Measurements from ENCODE around the gene GNPAT. TPM values are rescaled to one million over a fixed set of nuclear protein-coding genes. Genes with fewer than 3 reads are reported as not detected.

The GNPAT gene
- total RNA-seq, 1 donor from 2014 or later = 49.0 TPM

- DNase-seq (ENCODE audit: low spot score) = no peak
- intact Hi-C loops (cut with DNase I) = no loop called here
Observed at GRCh38 chr1:231236208-231236591, 4.8 kb upstream of the GNPAT start.

DNA sequence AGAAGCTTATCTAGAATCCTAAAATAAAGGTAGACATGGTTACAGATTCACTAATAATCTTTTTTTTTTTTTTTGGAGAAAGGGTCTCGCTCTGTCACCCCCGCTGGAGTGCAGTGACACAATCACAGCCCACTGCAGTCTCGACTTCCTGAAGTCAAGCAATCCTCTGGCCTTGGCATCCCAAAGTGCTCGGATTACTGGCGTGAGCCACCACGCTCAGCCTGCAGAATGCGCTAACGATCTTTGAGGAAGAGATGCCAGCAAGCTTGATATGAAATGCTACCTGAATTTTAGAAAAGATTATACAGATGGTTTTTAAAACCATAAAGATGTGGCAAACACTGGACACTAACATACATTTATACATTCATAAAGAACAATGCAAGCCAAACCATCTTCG lies 4.1 kb upstream of the GNPAT start:
- intact Hi-C loops (cut with DNase I) = no loop called here
- no peak for DNase-seq (ENCODE audit: low spot score)

DNA sequence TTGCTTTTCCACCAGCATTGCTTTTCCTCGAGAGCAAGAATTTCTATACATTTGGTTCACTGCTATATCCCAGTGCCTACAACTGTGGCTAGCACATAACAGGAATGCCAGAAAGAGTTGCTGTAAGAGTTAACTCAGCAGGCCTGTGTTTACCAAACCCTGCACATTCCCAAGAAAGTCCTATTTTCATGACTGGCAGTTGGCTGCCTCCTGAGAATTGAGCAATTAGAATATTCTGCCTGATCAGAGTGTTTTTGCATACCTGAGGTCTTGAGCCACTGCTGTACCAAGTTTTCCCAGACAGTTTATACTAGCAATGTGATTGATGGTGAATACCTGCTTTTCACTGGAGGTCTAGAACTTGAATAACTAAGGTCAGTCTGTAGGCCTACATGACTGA lies 2.7 kb upstream of the GNPAT start:
- intact Hi-C loops (cut with DNase I) = no loop called here
- DNase-seq (ENCODE audit: low spot score) = no peak

GRCh38 chr1:231240531-231240882 lies 505 bp upstream of the GNPAT start:
- DNase-seq (ENCODE audit: low spot score) = no peak
- intact Hi-C loops (cut with DNase I) = loop anchor here (5.0 kb wide), 1 partner anchor 97 kb away; the partner anchor contains the start of genes EXOC8 and SPRTN

DNA sequence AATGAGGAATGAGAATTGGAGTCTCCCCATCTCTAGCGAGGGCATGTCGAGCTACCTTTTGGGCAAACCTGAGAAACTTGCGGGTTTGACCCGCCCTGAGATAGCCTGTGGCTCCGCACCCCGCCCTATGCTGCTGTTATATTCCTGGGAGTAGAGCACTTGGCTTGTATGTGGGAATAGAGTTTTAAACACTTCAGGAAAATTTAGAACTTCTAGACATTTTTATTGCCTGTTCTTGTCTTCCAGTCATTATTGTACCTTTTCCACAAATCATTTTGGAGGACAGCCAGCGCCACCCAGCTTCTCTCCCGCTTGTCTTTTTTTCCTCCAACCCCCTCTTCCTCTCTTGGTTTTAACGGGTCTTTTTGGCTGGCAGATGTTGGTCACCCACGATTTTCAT lies 738 bp downstream of the GNPAT start:
- intact Hi-C loops (cut with DNase I) = loop anchor here (5.0 kb wide), 1 partner anchor 96 kb away; the partner anchor contains the start of genes EXOC8 and SPRTN
- no peak for DNase-seq (ENCODE audit: low spot score)

DNA sequence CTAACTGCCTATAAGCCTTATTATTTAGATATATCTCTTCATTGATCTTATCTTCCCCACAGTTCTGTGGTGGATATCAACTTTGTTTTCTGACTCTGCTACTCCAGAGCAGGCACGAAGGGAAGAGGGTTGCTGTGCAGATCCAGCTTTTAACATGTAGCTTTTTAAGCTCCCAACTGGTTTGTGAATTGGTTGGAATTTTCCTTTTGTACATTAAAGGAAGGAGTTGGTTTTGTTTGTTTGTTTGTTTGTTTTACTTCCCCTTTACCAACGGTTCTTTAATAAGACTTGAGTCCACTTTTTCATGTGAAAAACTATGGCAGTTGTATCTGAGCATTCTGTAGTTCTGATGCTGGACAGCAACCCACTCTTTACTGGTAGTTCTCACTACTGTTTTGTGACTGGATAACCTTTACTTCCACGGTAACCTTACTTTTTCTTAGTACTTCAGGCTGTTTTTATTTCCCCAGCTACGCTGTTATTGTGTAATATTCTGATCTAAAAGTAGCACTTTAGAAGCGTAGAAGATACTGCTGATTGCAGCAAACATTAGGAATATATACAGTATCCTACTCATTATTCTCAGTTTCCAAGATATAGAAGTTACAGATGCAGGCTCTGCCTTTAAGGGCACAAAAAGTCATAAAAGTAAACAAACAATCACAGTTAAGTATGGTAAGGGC lies 1.6 kb downstream of the GNPAT start:
- intact Hi-C loops (cut with DNase I) = loop anchor here (5.0 kb wide), 1 partner anchor 95 kb away; the partner anchor contains the start of genes EXOC8 and SPRTN

DNA sequence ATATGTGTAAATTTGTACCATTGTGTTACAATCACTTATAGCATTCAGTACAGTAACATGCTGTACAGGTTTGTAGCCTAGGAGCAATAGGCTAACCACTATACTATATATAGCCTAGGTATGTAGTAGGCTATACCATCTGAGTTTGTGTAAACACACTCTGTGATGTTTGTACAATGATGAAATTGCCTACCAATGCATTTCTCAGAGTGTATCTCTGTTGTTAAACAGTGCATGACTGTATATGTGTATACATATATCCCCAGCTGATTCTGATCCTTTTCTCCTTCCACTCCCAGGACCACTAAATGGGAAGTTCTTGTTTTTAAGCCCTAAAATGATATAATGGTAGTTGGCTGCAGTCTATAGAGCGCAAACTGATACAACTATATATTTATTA lies 7.8 kb downstream of the GNPAT start:
- DNase-seq (ENCODE audit: low spot score) = no peak
- intact Hi-C loops (cut with DNase I) = no loop called here

More for the DNA sequence above, 1.6 kb downstream of the GNPAT start:
- no peak for DNase-seq (ENCODE audit: low spot score)

DNA sequence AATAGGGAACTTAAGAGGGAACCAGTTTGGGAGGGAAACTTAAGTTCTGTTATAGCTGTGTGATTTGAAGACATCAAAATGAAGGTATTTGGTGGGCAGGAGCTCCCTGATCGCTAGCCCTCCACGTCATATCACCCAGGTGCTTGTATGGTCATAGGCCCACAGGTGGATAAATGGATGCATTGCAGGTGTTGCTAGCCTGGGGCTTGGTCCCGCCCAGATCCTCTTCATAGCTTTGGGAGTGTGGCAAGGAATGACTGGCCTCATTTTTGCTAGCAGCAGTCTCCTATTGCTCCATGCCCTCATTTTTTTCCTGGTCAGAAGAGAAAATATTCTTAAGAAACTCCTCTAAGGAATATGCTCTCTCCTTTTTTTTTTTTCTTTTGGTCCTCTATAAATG lies 11.3 kb downstream of the GNPAT start:
- intact Hi-C loops (cut with DNase I) = no loop called here
- no peak for DNase-seq (ENCODE audit: low spot score)

DNA sequence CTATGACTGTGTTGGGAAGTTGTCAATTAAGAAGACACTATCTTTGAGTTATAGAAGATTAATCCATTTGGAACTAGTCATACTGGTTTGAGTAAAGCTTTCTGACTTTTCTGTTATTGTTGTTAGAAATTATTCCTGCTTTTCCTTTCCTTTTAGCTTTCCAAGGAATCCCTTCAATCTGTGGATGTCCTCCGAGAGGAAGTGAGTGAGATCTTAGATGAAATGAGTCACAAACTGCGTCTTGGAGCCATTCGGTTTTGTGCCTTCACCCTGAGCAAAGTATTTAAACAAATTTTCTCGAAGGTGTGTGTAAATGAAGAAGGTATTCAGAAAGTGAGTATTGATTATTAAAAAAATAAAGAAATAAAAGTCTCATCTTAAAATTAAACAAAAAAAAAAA lies 19.3 kb downstream of the GNPAT start:
- intact Hi-C loops (cut with DNase I) = no loop called here
- DNase-seq (ENCODE audit: low spot score) = no peak

DNA sequence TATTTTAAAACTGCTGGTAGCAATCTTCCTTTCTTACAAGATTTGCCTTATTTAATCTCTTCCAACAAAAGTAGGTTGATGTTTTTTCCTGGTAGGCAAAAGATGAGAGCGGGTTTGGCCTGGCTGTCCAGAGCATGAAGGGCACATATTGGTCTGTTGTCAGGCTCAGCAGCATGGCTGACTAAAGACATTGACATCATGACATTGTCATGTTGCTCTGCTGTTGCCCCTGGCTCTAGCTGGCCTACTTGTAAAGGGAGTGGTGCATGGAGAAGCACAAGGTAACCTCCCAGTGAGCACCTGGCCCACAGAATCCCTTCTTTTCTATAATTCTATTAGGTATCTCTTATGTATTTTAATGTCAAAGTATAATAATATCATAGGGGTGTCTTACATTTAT lies 23.6 kb downstream of the GNPAT start:
- no peak for DNase-seq (ENCODE audit: low spot score)
- intact Hi-C loops (cut with DNase I) = no loop called here

DNA sequence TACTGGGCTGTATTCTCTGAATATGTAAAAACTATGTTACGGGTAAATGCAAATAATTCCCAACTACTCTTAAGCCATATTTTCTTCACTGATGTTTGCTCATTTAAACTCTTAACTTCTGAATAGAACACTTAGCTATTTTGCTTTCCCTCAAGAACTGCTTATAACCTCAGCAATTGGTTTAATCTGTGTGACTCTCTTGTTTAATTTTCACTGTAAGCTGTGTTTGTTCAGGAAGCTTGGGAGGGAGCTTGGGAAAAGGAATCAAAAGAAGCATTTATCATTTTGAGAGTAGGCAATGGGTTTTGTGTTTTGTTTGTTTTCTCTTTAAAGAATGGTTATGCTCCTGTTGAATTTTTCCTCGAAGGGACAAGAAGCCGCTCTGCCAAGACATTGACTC lies 24.4 kb downstream of the GNPAT start:
- DNase-seq (ENCODE audit: low spot score) = no peak
- intact Hi-C loops (cut with DNase I) = no loop called here

GRCh38 chr1:231266811-231267322 lies 25.9 kb downstream of the GNPAT start:
- DNase-seq (ENCODE audit: low spot score) = no peak
- intact Hi-C loops (cut with DNase I) = no loop called here

DNA sequence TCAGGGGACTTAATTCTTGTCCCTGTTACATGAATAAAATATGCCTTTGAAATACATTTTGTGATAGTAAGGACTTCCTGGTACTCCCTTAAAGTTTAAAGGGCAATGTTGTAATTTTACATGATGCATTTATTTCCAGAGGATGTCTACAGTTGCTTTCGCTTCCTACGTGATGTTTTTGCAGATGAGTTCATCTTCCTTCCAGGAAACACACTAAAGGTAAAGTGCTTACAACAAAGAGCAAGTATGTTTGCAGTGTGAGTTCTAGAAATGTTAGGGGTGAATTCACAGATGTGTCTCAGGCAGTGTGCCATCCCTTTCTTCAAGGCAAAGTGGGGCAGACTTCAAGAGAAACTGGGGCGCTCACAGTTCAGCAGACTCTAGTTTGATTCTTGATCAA lies 31.2 kb downstream of the GNPAT start:
- intact Hi-C loops (cut with DNase I) = no loop called here
- DNase-seq (ENCODE audit: low spot score) = no peak

GRCh38 chr1:231272880-231273279 lies 31.9 kb downstream of the GNPAT start:
- DNase-seq (ENCODE audit: low spot score) = no peak
- intact Hi-C loops (cut with DNase I) = no loop called here

GRCh38 chr1:231274119-231274825 lies 33.3 kb downstream of the GNPAT start:
- DNase-seq (ENCODE audit: low spot score) = no peak
- intact Hi-C loops (cut with DNase I) = no loop called here

DNA sequence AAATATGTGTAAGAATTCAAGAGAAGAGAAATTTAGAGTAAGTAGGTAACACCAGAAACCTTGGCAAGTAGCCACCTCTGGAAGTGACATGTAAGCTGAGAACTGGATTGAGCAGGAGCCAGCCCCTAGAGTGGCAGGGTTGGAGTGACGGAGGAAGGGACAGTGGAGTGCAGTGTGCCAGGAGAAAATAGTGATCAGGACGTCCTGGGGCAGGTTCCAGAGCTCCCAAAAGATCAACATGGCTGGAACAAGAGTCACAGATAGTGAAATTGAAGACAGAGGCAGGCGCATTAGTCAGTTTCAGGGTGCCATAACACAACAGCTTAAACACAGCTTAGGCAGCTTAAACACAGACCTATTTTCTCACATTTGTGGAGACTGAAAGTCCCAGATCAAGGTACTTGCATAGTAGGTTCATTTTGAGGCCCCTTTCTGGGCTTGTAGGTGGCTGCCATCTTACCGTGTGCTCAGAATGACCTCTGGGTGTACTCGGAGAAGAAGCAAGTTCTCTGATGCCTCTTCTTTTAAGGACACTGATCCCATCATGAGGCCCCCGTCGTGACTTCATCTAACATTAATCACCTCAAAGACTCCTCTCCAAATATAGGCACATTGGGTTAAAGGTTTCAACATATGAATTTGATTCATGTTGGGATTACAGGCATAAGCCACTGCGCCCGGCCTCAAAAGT lies 37.2 kb downstream of the GNPAT start:
- intact Hi-C loops (cut with DNase I) = no loop called here
- DNase-seq (ENCODE audit: low spot score) = no peak

- intact Hi-C loops (cut with DNase I) = no loop called here
- DNase-seq (ENCODE audit: low spot score) = no peak
Observed at GRCh38 chr1:231279081-231279480, 38.1 kb downstream of the GNPAT start.

GRCh38 chr1:231279683-231280082 lies 38.7 kb downstream of the GNPAT start:
- no peak for DNase-seq (ENCODE audit: low spot score)
- intact Hi-C loops (cut with DNase I) = no loop called here

- intact Hi-C loops (cut with DNase I) = no loop called here
- no peak for DNase-seq (ENCODE audit: low spot score)
Observed at GRCh38 chr1:231284441-231284840, 43.4 kb downstream of the GNPAT start.

GRCh38 chr1:231286603-231287002 lies 45.6 kb downstream of the GNPAT start:
- intact Hi-C loops (cut with DNase I) = no loop called here
- no peak for DNase-seq (ENCODE audit: low spot score)

DNA sequence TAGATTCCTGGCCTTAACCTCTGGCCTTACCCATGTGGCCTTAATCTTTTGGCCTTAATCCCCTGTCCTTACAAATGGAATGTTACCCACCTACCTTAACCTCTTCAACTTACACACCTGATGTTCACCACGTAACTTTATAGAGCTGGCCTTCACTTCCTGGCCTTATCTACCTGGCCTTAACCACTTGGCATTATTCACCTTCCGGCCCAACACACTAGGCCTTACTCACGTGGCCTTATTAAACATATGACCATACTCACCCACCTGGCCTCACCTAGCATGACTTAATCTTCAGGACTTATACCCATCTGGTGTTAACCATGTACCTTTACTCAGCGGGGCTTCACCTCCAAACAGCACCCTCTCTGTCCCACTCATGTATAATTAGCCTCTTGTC lies 54.9 kb downstream of the GNPAT start:
- intact Hi-C loops (cut with DNase I) = no loop called here
- peak; percentile 38 for DNase-seq (ENCODE audit: low spot score)

Measured in cardiac septum (tissue), 1 donor.